ENCODE measurements around the gene MICALL1.
"Not testable (repeated sequence)": the region's sequence is repeated elsewhere in the genome, so short reads cannot be mapped to it uniquely, and the experiment has no call there.

The MICALL1 gene

GRCh38 chr22:37959231-37959825, 53.2 kb downstream of the MICALL1 start:
- no peak for DNase-seq (ENCODE audit: low read depth in 2 of 2)

- DNase-seq (ENCODE audit: low read depth in 2 of 2): no peak
These were observed 55.0 kb downstream of the MICALL1 start for GRCh38 chr22:37961062-37961461.

- no peak for DNase-seq (ENCODE audit: low read depth in 2 of 2)
These were observed 60.0 kb downstream of the MICALL1 start for GRCh38 chr22:37965940-37966664.

DNA sequence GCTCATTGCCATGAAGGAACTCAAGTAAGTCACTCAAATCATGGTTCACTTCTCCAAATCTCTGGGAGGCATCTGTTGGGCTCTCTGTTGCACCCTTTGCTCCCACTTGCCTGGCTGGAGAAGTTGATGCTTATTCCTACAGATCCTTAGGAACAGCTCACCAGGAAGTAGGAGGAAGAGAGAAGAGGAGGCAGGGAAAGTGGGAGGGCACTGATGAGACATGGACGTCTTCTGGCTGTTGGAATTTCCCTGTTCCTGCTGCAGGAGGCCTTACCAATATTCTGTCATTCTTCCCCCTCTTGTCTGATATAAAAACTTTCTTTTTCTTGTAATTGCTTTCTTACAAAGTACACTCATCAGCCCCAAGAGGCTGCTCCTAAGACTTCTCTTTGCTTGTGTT, 61.0 kb downstream of the MICALL1 start:
- DNase-seq (ENCODE audit: low read depth in 2 of 2): no peak

DNA sequence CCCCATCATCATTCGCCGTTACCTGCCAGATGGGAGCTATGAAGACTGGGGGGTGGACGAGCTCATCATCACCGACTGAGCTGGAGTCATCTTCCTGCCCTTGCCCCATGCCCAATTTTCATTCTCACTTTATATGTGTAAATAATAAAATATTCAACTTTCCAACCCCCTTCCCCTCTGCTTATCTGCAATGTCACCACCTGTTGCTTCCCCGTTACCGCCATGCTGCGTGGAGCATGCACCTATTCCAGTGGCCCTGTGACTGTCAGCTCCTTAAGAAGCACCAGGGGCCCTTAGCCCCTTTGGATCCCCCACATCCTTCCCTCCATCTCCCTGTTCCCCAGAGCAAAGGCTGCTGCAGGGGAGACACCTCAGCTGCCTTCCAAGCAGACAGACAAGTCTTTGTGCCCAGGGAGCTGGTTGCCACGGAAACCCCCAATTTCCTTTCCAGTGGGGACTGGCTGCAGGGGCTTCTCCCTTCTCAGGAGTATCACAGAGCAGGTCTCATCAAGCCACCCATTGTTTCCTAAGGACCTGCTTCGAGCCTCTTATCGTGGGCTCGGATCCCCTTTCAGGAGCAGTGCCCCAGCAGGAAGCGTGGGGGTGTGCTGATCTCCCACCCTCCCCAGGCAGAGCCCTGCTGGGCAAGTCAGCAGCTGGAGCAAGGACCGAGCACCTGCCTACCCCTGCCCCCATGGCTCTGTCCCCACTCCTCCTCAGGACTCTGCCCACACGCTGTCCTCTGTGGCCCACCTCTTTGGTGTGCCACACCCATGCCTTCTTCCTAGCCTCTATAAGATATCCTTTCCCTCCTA, 61.7 kb downstream of the MICALL1 start:
- no peak for DNase-seq (ENCODE audit: low read depth in 2 of 2)

- no peak for DNase-seq (ENCODE audit: low read depth in 2 of 2)
These were observed 62.6 kb downstream of the MICALL1 start for GRCh38 chr22:37968452-37969251.

DNA sequence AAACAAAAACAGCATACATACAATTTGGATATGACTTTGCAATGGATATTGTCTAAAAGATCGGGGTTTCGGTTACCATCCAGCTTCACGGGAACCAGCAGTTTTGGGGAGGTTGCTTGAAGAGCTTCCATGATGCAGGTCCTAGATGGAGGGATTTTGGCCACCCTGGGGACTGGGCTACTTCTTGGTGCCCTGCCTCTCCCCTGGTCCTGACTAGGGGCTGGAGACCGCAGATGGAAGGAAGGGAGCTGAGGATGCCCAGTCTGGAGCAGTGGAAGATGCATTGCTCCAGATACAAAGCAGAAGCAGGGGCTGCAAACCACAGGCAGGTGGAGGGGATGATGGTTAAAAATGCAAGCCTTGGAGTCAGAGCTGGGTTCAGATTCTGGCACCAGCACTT, 64.8 kb downstream of the MICALL1 start:
- DNase-seq (ENCODE audit: low read depth in 2 of 2): no peak

DNA sequence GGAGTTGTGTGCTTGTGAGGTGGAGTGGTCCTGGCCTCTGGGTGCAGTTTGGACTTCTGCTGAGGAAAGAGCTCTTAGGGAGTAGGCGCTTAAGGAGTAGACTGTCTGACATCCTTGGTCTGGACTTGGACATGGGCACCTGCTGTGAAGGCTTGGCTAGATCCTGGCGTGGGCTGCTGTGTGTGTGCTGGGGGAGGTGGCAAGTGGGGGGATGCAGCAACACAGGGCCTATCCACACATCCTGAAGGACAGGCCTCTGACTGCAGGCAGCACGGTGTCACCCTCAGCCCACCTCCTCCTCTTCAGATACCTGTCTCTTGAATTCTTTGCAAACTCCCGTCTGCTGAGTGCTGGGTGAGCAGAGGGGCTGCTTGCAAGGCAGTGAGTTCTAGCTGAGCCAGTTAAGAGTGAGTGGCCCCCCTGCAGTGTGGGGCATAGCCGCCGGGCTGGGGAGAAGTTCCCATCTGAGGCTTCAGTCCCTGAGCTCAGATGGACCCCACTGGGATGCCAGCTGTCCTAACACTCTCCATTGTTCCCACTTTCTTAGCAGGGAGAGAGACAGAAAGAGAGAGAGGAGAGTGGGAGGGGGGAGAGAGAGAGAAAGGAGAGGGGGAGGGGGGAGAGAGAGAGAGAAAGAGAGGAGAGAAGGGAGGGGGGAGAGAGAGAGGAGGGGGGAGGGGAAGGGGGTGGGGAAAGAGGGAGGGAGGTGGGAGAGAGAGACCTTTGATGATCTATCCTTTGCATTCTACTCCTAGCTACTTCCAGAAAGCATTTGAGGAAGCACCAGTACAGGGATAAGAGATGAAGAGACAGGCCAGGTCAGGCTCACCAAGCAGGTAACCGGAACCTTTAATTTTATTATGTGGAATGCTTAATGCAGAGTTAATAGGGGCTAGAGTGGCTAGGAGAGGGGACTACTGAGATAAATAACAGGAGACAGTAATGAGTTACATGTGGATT, 65.7 kb downstream of the MICALL1 start:
- DNase-seq (ENCODE audit: low read depth in 2 of 2): no peak

GRCh38 chr22:37972527-37972926, 66.4 kb downstream of the MICALL1 start:
- no peak for DNase-seq (ENCODE audit: low read depth in 2 of 2)

DNA sequence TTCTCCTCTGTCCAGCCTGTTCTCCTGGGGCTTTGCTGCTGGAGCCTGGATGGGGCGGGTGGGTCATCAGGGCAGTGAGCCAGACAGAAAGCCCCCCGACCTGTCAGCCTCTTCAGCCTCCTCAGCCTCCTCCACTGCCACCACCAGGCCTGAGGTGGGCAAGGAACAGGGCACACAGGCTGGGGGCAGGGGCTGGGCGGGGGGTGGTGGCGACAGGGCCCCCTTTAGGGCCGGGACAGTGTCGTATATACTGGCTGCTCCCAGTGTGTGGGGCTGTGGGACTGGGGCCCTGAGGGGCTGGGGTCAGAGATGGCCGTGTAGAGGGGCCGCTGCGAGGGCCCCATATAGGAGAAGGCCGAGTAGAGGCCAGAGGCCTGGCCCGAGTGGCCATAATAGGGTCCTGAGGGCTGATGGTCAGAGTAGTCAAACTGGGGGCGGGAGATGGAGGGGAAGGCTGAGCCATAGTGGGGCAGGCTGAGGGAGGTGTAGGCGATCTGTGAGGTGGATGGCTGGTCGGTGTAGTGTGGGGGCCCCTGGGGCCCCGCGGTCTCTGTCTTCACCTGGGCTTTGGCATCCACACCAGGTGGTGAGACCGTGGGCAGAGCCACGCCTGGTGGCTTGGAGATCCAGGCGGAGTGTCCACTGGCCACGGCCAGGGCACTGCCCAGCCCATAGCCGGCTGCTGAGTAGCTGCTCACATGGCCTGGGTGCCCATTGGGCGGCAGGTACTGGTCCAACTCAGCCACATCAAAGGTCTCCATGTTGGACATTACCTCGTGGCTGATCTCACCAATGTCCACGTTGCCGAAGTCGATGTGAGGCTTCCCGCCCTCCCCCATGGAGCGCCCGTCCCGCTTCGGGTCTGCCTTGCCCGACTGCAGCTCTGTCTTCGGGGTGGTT, 67.4 kb downstream of the MICALL1 start:
- DNase-seq (ENCODE audit: low read depth in 2 of 2): no peak

DNA sequence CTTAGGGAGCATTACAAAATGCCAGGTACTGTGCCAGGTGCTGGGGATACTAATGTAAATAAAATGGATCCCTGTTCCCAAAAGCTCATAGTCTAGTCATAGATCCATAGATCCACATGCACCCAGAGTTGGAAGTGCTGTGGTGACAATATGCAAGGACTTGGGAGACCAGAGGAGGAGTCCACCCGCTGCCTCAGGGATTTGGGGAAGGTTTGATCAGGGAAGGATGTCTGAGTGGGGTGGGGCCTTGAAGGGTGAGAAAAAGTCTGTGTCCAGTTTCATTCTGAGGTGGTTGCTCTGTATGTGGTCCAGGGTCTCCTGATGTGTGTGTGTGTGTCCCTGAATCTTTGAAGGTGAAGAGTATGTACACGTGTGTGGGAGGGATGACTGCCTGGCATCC, 69.1 kb downstream of the MICALL1 start:
- DNase-seq (ENCODE audit: low read depth in 2 of 2): no peak

- DNase-seq (ENCODE audit: low read depth in 2 of 2): not testable (repeated sequence)
These were observed 69.9 kb downstream of the MICALL1 start for GRCh38 chr22:37976022-37976421.

- DNase-seq (ENCODE audit: low read depth in 2 of 2): no peak
These were observed 70.5 kb downstream of the MICALL1 start for GRCh38 chr22:37976547-37976946.

DNA sequence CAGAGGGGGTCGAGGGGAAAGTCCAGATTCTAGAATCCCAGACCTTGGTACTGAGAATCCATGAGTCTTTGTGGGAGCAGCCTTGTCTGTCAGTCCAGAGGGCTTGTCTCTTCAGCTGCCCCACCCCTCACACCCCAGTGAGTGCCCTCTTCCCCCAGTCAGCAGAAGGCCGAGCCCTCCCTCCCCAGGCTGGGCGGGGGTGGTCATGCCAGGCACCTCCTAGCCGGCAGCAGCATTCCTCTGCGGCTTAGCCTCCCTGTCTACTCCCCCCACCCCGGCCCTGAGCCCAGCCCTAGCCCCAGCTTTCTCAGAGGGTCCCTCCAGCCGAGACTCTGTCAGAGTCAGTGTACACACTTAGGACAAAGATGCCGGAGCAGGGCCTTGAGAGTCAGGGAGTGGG, 73.7 kb downstream of the MICALL1 start:
- DNase-seq (ENCODE audit: low read depth in 2 of 2): no peak

- DNase-seq (ENCODE audit: low read depth in 2 of 2): no peak
These were observed 75.3 kb downstream of the MICALL1 start for GRCh38 chr22:37981282-37982011.

DNA sequence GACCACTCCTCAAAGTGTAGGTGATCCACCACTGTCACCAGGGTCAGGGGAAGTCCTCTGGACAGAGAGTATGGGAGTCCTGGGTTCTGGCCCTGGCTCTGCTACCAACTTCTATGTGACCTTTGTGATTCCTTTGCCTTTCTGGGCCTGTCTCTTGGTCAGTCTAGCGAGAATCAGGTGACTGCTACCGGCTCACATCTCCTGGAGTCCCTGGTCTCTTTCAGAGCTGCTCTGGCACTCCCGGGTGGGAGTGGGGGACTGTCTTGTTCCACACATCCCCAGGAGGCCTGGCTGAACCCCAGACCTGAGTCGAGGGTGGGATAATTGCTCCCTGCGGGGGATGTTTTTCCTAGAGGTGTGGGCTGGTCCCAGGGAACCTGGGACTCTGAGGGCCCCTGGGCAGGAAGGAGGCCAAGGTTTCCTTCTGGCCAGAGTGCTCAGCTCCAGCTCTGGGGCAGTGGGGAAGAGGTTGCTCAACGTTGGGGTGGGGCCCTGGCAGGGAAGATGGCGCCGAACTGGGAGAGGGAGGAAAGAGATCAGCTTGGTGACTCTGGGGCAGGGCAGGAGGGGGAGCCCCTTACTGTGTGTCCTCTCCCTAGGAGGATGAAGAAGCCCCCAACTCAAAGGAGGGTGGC, 76.2 kb downstream of the MICALL1 start:
- DNase-seq (ENCODE audit: low read depth in 2 of 2): no peak

GRCh38 chr22:37982938-37983859, 77.1 kb downstream of the MICALL1 start:
- no peak for DNase-seq (ENCODE audit: low read depth in 2 of 2)
